ENCODE measurements around the gene PLTP.

Gene PLTP

DNA sequence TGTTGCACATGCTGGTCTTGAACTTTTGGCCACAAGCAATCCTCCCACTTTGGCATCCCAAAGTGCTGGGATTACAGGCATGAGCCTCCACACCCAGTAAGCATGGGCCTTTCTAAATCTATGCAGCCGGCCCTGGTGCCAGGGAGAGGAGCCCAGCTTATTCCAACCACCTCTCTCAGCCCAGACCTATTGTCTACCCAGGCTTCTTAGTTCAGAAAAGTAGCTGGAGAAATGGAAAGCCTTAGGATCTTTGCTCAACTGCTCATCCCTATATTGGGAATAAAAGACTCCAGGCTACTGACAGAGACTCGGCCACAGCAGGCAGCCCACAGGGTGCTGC, 14.7 kb upstream of the PLTP start:
- TF ChIP-seq, protein P1, sequence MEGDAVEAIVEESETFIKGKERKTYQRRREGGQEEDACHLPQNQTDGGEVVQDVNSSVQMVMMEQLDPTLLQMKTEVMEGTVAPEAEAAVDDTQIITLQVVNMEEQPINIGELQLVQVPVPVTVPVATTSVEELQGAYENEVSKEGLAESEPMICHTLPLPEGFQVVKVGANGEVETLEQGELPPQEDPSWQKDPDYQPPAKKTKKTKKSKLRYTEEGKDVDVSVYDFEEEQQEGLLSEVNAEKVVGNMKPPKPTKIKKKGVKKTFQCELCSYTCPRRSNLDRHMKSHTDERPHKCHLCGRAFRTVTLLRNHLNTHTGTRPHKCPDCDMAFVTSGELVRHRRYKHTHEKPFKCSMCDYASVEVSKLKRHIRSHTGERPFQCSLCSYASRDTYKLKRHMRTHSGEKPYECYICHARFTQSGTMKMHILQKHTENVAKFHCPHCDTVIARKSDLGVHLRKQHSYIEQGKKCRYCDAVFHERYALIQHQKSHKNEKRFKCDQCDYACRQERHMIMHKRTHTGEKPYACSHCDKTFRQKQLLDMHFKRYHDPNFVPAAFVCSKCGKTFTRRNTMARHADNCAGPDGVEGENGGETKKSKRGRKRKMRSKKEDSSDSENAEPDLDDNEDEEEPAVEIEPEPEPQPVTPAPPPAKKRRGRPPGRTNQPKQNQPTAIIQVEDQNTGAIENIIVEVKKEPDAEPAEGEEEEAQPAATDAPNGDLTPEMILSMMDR (IDR thresholded peaks at IDR 0.05; ENCODE audit: low read depth, low read length): no peak
- DNase-seq (ENCODE audit: low read depth, low spot score): no peak
- in situ Hi-C loops (cut with HindIII; ENCODE audit: low sequenced_read_pairs): no loop called here
- H3K4me3 ChIP-seq (ENCODE audit: low read depth, low read length): no peak overlapping the region

DNA sequence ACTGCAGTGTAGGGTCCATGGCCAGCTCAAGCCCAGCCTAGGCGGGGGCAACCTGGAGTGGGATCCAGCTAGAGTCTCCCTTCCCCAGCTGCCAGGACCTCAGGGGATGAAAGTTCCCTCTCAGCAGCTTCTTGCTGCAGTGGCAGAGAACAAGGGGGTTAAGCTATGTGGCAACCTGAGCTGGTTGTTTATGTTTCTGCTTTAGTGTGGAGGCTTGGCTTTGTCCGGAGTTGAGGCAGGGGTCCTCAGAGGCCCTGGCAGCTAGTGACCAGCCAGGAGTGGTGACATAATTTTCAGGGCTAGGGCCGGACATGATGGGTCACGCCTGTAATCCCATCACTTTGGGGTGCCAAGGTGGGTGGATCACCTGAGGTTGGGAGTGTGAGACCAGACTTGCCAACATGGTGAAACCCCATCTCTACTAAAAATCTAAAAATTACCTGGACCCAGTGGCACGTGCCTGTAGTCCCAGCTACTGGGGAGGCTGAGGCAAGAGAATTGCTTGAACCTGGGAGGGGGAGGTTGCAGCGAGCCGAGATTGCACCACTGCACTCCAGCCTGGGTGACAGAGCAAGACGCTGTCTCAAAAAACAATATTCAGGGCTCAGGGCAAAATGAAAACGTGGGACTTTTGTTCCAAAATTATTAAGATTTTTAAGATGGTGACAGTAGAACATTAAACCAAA, 14.0 kb upstream of the PLTP start:
- H3K4me3 ChIP-seq (ENCODE audit: low read depth, low read length): no peak overlapping the region
- DNase-seq (ENCODE audit: low read depth, low spot score): no peak
- in situ Hi-C loops (cut with HindIII; ENCODE audit: low sequenced_read_pairs): no loop called here
- TF ChIP-seq, protein P1 (IDR thresholded peaks at IDR 0.05; ENCODE audit: low read depth, low read length): no peak

DNA sequence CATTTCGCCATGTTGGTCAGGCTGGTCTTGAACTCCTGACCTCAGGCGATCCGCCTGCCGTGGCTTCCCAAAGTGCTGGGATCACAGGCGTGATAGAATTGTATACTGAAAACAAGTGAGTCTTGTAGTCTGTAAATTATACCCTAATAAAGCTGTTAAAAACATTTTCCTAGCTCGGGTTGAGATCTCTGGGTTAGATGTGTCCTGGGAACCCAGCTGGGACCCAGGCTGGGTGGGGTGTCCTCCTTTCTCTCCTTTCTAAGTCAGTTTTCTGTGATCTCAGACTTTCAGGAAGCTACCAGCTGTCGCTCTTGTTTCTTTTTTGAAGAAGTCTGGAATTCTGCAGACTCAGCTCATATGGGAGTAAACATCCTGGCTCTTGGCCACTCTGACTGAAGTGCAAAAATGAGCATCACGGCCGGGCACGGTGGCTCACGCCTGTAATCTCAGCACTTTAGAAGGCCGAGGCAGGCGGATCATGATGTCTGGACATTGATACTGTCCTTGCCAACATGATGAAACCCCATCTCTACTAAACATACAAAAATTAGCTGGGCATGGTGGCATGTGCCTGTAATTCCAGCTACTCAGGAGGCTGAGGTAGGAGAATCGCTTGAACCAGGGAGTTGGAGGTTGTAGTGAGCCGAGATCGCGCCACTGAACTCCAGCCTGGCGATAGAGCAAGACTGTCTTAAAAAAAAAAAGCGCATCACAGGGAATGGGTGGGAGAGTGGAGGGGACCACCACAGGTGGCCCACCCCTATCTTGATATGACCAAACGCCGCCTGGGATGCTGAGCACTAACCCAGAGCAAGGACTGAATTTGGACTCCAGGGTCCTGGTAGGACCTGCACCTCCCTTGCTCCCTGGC, 12.7 kb upstream of the PLTP start:
- TF ChIP-seq, protein P1 (IDR thresholded peaks at IDR 0.05; ENCODE audit: low read depth, low read length): no peak
- in situ Hi-C loops (cut with HindIII; ENCODE audit: low sequenced_read_pairs): no loop called here

DNA sequence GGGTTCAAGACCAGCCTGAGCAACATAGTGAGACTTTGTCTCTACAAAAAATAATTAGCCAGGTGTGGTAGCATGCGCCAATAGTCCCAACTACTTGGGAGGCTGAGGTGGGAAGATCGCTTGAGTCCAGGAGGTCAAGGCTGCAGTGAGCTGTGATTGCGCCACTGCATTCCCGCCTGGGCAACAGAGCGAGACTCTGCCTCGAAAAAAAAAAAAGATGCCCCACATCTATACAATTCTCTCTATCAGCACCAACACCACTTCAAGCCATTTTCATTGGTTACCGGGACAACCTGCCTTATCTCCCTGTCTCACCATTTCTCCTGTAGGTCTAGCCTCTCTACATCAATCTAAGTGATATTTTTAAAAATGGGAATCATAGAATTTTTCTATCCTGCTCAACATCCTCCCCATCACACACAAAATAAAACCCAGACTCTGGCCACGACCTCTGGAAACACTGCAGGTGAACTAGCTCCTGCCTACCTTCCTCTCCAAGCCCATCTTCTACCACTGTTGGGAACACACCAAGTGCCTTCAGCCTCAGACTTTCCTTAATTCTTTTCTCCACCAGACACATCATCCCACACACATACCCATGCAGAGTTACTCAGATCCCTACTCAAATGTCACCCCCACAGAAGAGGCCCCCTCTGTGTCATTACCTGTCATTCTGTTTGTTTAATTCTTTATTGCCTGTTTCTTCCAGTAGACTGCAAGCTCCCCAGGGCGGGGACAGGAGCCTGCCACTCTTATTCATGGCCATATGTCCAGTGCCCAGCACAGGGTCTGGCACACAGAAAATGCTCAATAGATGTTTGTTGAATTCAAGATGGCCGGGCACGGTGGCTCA, 9.6 kb upstream of the PLTP start:
- in situ Hi-C loops (cut with HindIII; ENCODE audit: low sequenced_read_pairs): no loop called here
- no peak overlapping the region for H3K4me3 ChIP-seq (ENCODE audit: low read depth, low read length)
- TF ChIP-seq, protein P1 (IDR thresholded peaks at IDR 0.05; ENCODE audit: low read depth, low read length): no peak
- DNase-seq (ENCODE audit: low read depth, low spot score): no peak

More for the DNA sequence above, 12.7 kb upstream of the PLTP start:
- no peak overlapping the region for H3K4me3 ChIP-seq (ENCODE audit: low read depth, low read length)
- peak; percentile 64 for DNase-seq (ENCODE audit: low read depth, low spot score)

DNA sequence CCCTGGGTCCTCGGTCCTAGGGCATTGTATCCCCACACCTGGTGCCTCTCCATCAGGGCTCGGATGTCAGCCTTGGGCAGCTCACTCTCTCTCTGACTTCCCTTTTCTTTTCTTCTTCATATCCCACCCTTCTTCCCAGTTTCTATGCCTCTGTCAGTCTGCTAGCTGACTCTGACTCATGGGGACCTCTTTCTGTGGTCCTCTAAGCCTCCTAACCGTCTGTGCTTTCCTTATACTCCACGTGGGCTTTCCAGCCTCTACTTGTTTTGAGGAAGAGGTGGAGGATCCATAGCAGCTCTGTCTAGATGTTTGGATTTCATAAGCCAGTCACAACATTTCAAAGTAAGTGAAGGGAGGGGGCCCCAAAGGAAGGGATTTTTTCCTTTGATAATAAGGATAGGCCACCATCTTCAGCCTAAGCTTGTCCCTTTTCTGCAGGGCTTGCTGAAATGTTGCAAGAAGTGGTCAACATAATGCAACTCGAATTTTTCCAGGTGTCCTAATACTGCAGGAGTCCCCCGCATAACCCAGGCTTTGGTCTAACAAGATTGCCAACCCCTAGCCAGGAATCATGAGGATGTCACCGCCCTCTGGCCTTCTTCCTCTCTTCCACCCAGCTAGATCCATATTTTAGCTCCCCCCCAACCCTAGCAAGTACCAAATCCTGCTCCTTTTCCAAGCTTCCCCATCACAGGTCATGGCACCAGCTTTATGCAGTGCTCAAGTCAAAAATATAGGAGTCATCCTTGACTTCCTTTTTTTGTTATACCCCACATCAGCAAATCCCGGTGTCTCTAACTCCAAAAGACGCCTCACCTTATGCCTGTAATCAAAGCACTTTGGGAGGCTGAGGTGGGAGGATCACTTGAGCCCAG, 8.7 kb upstream of the PLTP start:
- H3K4me3 ChIP-seq (ENCODE audit: low read depth, low read length): no peak overlapping the region
- TF ChIP-seq, protein P1 (IDR thresholded peaks at IDR 0.05; ENCODE audit: low read depth, low read length): no peak
- peak; percentile 27 for DNase-seq (ENCODE audit: low read depth, low spot score)
- in situ Hi-C loops (cut with HindIII; ENCODE audit: low sequenced_read_pairs): no loop called here
